ENCODE data around the gene AGPAT4. TPM values are rescaled to one million over a fixed set of nuclear protein-coding genes. Genes with fewer than 3 reads are reported as not detected.

Gene AGPAT4
- total and polyA plus RNA-seq, 2 donors (not counting 3 experiments of a cell fraction or from before 2014, with no cell fraction given) = 10.2 to 15.2 TPM

DNA sequence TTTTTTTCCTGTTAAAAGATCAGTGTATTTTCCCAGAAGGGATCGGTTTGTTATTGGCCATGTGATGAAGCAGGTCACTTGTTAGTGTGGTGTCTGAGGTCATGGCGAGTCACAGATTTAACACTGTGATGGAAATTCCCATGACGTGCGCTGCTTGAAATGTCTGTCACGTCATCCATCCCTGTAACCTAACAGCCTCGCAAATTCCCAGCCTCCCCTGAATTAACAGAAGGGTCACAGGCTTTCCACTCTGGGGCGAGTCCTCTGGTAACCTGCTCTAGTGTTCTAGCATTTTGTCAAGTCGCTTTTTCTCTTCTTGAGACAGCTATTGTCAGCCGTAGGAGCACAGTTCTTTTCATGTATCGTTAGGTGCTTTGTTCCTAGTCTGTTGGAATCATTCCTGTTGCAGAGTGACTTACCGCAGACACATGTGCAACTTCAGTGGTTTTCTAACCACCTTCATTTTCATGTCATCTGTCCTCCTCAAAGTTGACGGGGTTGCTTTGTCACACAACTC is 145.1 kb downstream of the AGPAT4 start:
- no peaks in the 10 kb centered on the region for H3K4me1 ChIP-seq (ENCODE audit: control insufficient read depth, extremely low read depth, insufficient read depth, low read length)
- H3K79me2 ChIP-seq (ENCODE audit: control insufficient read depth, insufficient read depth, low read length) = no peaks in the 10 kb centered on the region
- no peak overlapping the region for H3K4me3 ChIP-seq (replicated peaks in 1 of 3; ENCODE audit: insufficient read depth in 1 of 3, low read depth in 1 of 3, low read length in 3 of 3)
- ChIA-PET POLR2A (no interaction called here), CTCF (no interaction called here)
- FAIRE-seq = no peak
- H3K27me3 ChIP-seq (ENCODE audit: control insufficient read depth in 2 of 2, insufficient read depth in 2 of 2, low read length in 2 of 2) = no peaks in the 10 kb centered on the region
- TF ChIP-seq POLR2A (IDR thresholded peaks at IDR 0.05; ENCODE audit: low read depth, low read length) (no peak), JUN (IDR thresholded peaks at IDR 0.05; ENCODE audit: borderline replicate concordance, insufficient read depth, insufficient read length, low read depth) (no peak), EZH2 (IDR thresholded peaks at IDR 0.05; ENCODE audit: borderline replicate concordance, low read depth, low read length, severe bottlenecking) (no peak), MYC (IDR thresholded peaks at IDR 0.05; ENCODE audit: low read depth, low read length) (no peak), GATA2 (IDR thresholded peaks at IDR 0.05; ENCODE audit: insufficient read depth, insufficient read length, low read depth, low read length) (no peak), POLR2AphosphoS5 (IDR thresholded peaks at IDR 0.05; ENCODE audit: insufficient read depth, low read depth, low read length) (no peak), FOS (IDR thresholded peaks at IDR 0.05; ENCODE audit: borderline replicate concordance, insufficient read depth, low read length) (no peak)
- TF ChIP-seq, protein P1, sequence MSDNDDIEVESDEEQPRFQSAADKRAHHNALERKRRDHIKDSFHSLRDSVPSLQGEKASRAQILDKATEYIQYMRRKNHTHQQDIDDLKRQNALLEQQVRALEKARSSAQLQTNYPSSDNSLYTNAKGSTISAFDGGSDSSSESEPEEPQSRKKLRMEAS (IDR thresholded peaks at IDR 0.05; ENCODE audit: insufficient read depth, insufficient read length) = no peak
- TF ChIP-seq, protein P2, sequence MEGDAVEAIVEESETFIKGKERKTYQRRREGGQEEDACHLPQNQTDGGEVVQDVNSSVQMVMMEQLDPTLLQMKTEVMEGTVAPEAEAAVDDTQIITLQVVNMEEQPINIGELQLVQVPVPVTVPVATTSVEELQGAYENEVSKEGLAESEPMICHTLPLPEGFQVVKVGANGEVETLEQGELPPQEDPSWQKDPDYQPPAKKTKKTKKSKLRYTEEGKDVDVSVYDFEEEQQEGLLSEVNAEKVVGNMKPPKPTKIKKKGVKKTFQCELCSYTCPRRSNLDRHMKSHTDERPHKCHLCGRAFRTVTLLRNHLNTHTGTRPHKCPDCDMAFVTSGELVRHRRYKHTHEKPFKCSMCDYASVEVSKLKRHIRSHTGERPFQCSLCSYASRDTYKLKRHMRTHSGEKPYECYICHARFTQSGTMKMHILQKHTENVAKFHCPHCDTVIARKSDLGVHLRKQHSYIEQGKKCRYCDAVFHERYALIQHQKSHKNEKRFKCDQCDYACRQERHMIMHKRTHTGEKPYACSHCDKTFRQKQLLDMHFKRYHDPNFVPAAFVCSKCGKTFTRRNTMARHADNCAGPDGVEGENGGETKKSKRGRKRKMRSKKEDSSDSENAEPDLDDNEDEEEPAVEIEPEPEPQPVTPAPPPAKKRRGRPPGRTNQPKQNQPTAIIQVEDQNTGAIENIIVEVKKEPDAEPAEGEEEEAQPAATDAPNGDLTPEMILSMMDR (IDR thresholded peaks at IDR 0.05; ENCODE audit: extremely low read depth in 1 of 2, insufficient read depth in 1 of 2, low read depth in 1 of 2, low read length in 2 of 2) = no peak
- H3K9ac ChIP-seq (replicated peaks; ENCODE audit: extremely low read depth, insufficient read depth, low read length) = no peak overlapping the region
- intact Hi-C loops (cut with micrococcal nuclease) (no loop called here), dilution Hi-C loops (cut with MboI; ENCODE audit: extremely low pct_ligation_motif_present, low sequenced_read_pairs) (no loop called here)
- H3K9me1 ChIP-seq (replicated peaks; ENCODE audit: control insufficient read depth, extremely low read depth, insufficient read depth, low read length) = no peaks in the 10 kb centered on the region
- no peaks in the 10 kb centered on the region for H4K20me1 ChIP-seq (replicated peaks; ENCODE audit: control insufficient read depth, extremely low read depth, insufficient read depth, low read length)
- no peaks in the 10 kb centered on the region for H3K9me3 ChIP-seq (replicated peaks; ENCODE audit: control insufficient read depth, insufficient read depth, low read length)
- no peak overlapping the region for H2AFZ ChIP-seq (ENCODE audit: low read depth, low read length)
- H3K4me2 ChIP-seq (ENCODE audit: insufficient read depth, low read length) = no peak overlapping the region
- H3K36me3 ChIP-seq (ENCODE audit: control insufficient read depth in 2 of 2, extremely low read depth in 1 of 2, insufficient read depth in 2 of 2, low read length in 2 of 2) = peaks cover 0 to 3% of the 10 kb centered on the region in 2 experiments
- DNase-seq (ENCODE audit: low read depth, low spot score) = no peak
- BruUV-seq (replicated peaks) = no TSS peak
- H3K27ac ChIP-seq (ENCODE audit: insufficient read depth, low read depth, low read length) = no peak overlapping the region
